ENCODE results near the gene SFTA2.

DNA sequence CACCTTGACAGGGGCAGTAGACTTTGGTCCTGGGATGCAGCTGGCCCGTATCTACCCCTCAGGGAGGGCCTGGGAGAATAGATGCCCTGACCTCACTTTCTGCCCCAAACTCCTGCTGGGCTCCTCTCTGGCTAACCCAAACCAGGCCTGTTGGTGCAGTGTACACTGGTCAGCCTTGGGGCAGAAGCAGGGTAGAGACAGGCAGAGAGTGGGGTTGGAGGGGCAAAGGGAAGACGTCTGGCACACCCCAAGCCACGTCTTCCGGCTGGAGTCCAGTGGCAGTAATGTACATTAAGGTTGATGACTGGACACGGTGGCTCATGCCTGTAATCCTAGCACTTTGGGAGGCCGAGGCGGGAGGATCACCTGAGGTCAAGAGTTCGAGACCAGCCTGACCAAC is 38.3 kb downstream of the SFTA2 start:
- no peak for TF ChIP-seq ZFP30 (CRISPR knock-in tag; IDR thresholded peaks at IDR 0.05)
- no peak for TF ChIP-seq SNAI2 (CRISPR knock-in tag; IDR thresholded peaks at IDR 0.05)
- TF ChIP-seq ESRRG (CRISPR knock-in tag; IDR thresholded peaks at IDR 0.05) = no peak
- TF ChIP-seq, protein P1, sequence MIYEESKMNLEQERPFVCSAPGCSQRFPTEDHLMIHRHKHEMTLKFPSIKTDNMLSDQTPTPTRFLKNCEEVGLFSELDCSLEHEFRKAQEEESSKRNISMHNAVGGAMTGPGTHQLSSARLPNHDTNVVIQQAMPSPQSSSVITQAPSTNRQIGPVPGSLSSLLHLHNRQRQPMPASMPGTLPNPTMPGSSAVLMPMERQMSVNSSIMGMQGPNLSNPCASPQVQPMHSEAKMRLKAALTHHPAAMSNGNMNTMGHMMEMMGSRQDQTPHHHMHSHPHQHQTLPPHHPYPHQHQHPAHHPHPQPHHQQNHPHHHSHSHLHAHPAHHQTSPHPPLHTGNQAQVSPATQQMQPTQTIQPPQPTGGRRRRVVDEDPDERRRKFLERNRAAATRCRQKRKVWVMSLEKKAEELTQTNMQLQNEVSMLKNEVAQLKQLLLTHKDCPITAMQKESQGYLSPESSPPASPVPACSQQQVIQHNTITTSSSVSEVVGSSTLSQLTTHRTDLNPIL (CRISPR knock-in tag; IDR thresholded peaks at IDR 0.05; ENCODE audit: low read depth) = no peak
- TF ChIP-seq ISL1 (CRISPR knock-in tag; IDR thresholded peaks at IDR 0.05) = no peak
- TF ChIP-seq, protein P2, sequence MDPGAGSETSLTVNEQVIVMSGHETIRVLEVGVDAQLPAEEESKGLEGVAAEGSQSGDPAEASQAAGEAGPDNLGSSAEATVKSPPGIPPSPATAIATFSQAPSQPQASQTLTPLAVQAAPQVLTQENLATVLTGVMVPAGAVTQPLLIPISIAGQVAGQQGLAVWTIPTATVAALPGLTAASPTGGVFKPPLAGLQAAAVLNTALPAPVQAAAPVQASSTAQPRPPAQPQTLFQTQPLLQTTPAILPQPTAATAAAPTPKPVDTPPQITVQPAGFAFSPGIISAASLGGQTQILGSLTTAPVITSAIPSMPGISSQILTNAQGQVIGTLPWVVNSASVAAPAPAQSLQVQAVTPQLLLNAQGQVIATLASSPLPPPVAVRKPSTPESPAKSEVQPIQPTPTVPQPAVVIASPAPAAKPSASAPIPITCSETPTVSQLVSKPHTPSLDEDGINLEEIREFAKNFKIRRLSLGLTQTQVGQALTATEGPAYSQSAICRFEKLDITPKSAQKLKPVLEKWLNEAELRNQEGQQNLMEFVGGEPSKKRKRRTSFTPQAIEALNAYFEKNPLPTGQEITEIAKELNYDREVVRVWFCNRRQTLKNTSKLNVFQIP (CRISPR knock-in tag; IDR thresholded peaks at IDR 0.05; ENCODE audit: borderline replicate concordance, low read depth) = no peak
- no peak for TF ChIP-seq BACH2 (CRISPR knock-in tag; IDR thresholded peaks at IDR 0.05; ENCODE audit: borderline replicate concordance)
- TF ChIP-seq ARNTL (CRISPR knock-in tag; IDR thresholded peaks at IDR 0.05; ENCODE audit: borderline replicate concordance, low read depth) = no peak
- TF ChIP-seq TOX (CRISPR knock-in tag; IDR thresholded peaks at IDR 0.05; ENCODE audit: borderline replicate concordance) = no peak
- TF ChIP-seq, protein P3, sequence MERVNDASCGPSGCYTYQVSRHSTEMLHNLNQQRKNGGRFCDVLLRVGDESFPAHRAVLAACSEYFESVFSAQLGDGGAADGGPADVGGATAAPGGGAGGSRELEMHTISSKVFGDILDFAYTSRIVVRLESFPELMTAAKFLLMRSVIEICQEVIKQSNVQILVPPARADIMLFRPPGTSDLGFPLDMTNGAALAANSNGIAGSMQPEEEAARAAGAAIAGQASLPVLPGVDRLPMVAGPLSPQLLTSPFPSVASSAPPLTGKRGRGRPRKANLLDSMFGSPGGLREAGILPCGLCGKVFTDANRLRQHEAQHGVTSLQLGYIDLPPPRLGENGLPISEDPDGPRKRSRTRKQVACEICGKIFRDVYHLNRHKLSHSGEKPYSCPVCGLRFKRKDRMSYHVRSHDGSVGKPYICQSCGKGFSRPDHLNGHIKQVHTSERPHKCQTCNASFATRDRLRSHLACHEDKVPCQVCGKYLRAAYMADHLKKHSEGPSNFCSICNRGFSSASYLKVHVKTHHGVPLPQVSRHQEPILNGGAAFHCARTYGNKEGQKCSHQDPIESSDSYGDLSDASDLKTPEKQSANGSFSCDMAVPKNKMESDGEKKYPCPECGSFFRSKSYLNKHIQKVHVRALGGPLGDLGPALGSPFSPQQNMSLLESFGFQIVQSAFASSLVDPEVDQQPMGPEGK (CRISPR knock-in tag; IDR thresholded peaks at IDR 0.05; ENCODE audit: borderline replicate concordance) = no peak
- TF ChIP-seq ZC3H10 (CRISPR knock-in tag; IDR thresholded peaks at IDR 0.05) = no peak
- no peak for TF ChIP-seq TCF4 (CRISPR knock-in tag; IDR thresholded peaks at IDR 0.05; ENCODE audit: borderline replicate concordance)
- TF ChIP-seq ZFP3 (CRISPR knock-in tag; IDR thresholded peaks at IDR 0.05) = no peak
- no peak for TF ChIP-seq GLIS3 (CRISPR knock-in tag; IDR thresholded peaks at IDR 0.05)

All from SK-N-SH treated with all-trans-retinoic acid at 6 μM for 48 hours (cell line).